Kidney epithelial cell (primary cell): ENCODE measurements around the gene NAGLU. TPM values are rescaled to one million over a fixed set of nuclear protein-coding genes. Genes with fewer than 3 reads are reported as not detected.

Source experiments
- DNase-seq: peaks from one replicate; pipeline ENCODE4 v3.0.0-alpha.2; 2010; ENCODE audit warnings: low read depth
- H3K27me3 ChIP-seq: 2 replicates; pipeline ENCODE4 v1.6.0; 2011; ENCODE audit warnings: low read length; ENCODE audit not compliant: control insufficient read depth, insufficient read depth
- H3K36me3 ChIP-seq: 2 replicates; pipeline ENCODE4 v1.5.1; 2011; ENCODE audit warnings: low read length; ENCODE audit not compliant: control insufficient read depth, insufficient read depth
- H3K4me3 ChIP-seq: 2 replicates; pipeline ENCODE4 v1.5.1; 2011; ENCODE audit warnings: low read depth, mild to moderate bottlenecking, control low read depth, low read length
- CTCF ChIP-seq: IDR thresholded peaks from 2 replicates; pipeline ENCODE4 v1.5.1; 2011; ENCODE audit warnings: mild to moderate bottlenecking, moderate library complexity, low read length, control low read depth, inconsistent platforms; ENCODE audit not compliant: insufficient read depth, poor library complexity, severe bottlenecking
- total RNA-seq: library from RNA; depleted of rRNA; stranded (reverse); fragments of >200 nt; gene quantifications from 2 replicates; pipeline ENCODE4 v1.2.3, GENCODE V29; 2015

The NAGLU gene
- total RNA-seq, 1 donor from 2014 or later: 46.2 TPM

DNA sequence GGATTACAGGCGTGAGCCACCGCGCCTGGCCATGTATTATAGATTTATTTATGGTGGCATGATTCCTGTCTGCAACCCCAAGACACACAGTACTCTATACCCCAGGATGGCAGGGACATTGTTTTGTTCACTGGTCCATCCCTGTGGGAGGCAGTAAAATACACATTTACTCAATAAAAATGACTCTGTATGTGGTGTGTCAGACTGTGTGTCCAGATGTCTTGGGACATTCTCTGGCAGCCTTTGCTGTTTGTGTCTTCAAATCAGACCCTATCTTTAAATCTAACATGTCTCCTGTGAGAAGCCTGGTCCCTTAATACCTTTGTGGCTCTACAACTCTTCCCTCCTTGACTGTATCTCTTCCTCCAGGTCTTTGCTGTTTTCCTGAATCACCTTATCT lies 24.2 kb downstream of the NAGLU start:
- Histone ChIP-seq H3K36me3 (peaks cover 2% of the 10 kb centered on the region), H3K4me3 (no peak overlapping the region), H3K27me3 (no peaks in the 10 kb centered on the region)
- no peak for TF ChIP-seq CTCF
- no peak for DNase-seq

DNA sequence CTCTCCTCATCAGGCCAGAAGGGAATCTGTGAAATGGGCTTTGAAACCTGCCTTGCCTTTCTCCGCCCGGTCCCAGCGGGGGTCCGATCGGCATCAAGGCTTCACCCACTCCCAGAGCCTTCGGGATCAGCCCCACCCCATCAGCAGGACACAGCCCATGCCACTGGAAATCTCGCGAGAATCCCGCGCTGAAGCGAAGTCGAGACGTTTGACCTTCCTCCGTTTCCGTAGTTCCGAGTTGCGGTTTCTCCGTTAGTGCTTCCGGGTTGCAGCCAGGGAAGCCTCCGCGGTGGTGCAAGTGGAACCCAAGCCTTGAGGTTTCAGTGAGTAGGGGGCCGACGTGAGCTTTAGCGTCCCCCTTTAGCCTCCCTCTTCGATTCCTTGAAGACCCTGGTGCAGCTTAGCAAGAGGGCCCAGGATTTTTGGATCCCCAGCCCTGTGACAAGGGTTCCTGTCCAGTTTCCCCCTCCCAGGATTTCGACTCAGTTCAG lies 25.9 kb downstream of the NAGLU start, which contains the start of gene COASY:
TSS of gene COASY (plus strand) at position 252 of the 491 bp plus-strand sequence. CDS start 475 bp downstream, outside the sequence.
- DNase-seq: peak; percentile 88
- Histone ChIP-seq H3K4me3 (peak within 1 kb of the TSS; percentile 95), H3K27me3 (no peaks in the 10 kb centered on the region), H3K36me3 (peaks cover 3% of the 10 kb centered on the region)
- TF ChIP-seq CTCF: no peak

- H3K4me3 ChIP-seq: peak overlapping the region; percentile 95
- peaks cover 3% of the 10 kb centered on the region for H3K36me3 ChIP-seq
- no peaks in the 10 kb centered on the region for H3K27me3 ChIP-seq
- TF ChIP-seq CTCF: no peak
- DNase-seq: no peak
Observed at GRCh38 chr17:42562388-42563142, 26.5 kb downstream of the NAGLU start.

GRCh38 chr17:42563143-42563509 lies 27.1 kb downstream of the NAGLU start:
- TF ChIP-seq CTCF: no peak
- Histone ChIP-seq H3K4me3 (peak overlapping the region; percentile 95), H3K27me3 (no peaks in the 10 kb centered on the region), H3K36me3 (peaks cover 3% of the 10 kb centered on the region)
- DNase-seq: no peak

DNA sequence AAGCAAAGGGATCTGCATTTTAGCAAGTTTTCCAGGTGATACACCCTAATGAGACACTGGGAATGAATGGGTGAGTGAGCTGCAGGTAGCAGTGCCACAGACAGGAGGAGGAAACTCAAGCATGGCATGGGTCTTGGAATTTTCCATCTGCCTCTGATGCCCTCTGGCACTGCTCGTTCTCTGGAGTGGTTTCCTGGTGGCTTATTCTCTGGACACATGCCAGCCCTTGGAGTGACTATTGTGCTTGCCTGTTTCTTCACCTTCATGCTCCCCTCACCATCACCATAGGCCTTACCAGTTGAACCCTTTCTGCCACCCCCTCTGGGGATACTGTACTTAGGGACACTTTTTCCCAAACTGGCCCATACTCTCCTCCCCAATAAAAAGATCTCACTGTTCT lies 27.5 kb downstream of the NAGLU start:
- DNase-seq: no peak
- Histone ChIP-seq H3K36me3 (peaks cover 3% of the 10 kb centered on the region), H3K4me3 (peak overlapping the region; percentile 95), H3K27me3 (no peaks in the 10 kb centered on the region)
- no peak for TF ChIP-seq CTCF
